DMS 273 (cell line): ENCODE measurements around the gene ID3.

Experiments
- DNase-seq: peaks from one replicate; lab custom pipeline; 2025; ENCODE audit not compliant: unreplicated experiment; lab: John Stamatoyannopoulos, UW

ID3 gene

DNA sequence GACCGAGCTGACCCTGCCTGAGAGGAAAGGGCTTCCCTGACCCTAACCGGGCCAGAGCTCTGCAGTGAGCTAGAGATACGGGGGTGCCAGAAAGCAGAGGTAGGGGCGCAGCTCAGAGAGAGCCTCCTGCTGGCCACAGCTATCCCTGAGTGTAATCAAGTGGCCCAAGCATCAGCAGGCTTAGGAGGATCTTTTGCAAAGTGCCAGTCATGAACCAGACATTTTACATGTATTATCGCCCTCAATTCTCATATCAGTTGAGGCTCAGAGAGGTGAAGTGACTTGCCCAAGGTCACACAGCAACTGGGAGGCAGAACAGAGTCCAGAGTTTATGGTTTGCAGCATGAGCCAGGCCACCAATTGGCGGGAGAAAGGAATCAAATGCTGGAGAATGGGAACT is 7.0 kb upstream of the ID3 start:
- no peak for DNase-seq

DNA sequence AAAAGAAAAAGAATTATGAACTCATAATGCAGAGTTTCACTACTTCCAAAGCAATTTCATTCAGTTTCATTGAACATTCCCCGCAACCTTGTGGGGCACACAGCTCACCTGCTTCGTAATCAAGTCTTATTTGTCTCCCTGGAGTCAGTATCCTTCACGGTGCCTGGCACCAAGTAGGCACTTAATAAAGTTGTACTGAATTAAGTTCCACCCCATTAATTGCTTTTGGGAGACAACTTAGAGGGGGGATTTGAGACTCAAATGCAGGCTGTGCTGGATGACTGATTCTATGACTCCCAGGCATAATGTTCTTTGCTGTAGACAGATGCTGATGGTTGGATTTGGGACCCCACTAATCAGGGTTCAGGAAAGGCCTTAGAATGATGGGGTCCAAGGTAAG is 6.5 kb upstream of the ID3 start:
- DNase-seq = no peak

DNA sequence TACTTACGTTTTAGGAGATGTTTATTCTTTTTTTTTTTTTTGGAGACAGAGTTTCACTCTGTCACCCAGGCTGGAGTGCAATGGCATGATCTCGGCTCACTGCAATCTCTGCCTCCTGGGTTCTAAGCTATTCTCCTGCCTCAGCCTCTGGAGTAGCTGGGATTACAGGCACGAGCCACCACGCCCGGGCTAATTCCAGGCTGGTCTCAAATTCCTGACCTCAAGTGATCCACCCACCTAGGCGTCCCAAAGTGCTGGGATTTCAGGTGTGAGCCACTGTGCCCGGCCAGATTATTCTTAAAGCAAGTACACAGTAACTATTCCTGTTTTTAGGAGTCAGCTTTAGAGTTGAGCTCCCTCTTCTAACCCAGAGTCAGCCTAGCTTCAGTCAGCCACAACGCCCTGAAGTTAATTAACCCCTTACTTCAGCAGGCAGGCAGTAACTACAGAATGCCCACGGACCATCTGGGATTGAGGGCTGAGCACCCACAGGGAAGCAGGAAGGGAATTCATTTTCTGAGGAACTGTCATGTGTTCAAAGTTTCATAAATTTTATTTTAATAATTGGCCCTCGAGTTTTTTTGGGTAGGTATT is 5.3 kb upstream of the ID3 start:
- peak; percentile 52 for DNase-seq

DNA sequence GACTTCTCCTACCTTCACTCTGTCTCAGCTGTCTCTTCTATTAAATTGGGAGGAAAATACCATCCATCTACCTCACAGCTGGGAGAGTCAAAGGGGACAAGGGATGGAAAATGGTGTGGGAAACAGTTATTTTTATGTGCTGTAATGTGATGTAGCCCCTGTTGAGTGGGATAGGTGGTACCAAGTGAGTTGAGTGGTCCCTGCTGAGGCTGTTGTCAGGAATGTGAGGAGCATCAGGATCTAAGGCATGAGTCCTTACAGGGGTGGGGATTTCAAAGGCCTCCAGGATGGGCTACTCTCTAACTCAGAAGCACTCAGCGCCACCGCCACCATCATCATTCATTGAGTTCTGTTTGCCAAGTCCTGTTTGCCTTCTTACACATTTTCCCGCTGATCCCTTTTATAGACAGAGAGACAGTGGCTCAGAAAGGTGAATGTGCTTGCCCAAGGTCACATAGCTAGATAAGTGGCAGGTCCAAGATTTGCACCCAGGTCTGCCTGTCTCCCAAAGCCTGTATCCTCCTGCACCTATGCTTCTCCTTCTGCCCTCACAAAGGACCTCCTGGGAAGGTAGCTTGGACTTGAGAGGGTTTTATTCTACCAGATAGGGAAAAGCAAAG is 4.6 kb upstream of the ID3 start:
- no peak for DNase-seq

DNA sequence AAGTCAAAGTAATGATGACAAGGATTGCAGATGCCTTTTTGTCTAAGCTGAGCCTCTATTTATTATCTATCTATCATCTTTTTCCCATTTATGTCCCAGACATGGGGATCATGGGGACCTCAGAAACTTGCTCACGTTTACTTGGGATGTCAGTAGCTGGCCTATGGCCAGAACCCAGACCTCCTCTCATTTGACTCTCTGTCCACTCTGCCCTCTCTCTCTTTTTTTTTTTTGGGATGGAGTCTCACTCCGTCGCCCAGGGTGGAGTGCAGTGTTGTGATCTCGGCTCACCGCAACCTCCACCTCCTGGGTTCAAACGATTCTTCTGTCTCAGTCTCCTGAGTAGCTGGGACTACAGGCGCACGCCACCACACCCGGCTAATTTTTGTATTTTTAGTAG is 3.7 kb upstream of the ID3 start:
- DNase-seq = peak; percentile 25

DNA sequence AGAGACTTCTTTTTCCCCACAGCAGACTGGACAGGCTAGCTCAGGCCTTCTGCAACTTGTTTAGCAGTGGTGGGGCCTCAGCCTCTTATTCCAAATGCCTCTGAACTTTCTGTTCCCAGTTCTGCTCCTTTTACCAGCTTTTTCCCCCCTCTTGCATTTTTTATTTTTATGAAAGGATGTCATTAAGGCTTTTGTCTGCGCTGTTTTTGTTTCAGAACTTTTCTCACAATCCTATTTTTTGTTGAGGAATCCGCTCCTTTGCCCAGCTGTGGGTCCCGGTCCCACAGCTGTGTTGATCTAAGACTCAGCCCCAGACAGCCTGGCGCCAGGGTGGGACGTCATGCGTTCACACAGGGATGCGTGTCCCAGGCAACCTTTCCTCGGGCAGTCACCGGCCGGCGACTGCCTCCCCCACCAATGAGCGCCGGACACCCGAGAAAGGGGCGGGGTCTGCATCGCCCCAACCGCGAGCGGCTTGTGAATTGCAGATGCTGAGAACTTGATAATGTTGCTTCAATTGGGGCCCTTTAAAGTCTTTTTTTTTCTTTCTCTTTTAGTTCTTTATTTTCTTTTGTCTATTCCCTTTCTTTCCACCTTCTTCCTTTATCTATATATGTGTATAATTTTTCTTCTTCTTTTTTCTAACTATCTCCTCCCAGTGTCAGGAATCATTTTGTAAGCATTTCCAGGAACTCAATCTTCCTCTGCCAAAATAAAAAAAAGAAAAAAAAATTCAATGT is 3.0 kb upstream of the ID3 start:
- DNase-seq = peak; percentile 99

DNA sequence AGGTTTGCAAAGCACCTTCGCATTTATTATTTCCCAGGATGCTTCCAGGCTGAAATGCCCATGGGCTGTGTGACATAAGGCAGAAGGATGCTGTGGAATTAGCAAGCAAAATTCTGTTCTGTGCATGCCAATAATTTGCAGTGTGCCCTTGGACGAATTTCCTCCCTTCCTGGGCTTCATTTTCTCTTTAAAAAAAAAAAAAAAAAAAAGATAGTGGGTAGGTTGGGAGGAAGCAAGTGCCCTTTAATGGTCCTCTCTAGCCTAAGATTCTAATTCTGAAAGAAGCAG is 2.5 kb upstream of the ID3 start:
- DNase-seq = peak; percentile 46

DNA sequence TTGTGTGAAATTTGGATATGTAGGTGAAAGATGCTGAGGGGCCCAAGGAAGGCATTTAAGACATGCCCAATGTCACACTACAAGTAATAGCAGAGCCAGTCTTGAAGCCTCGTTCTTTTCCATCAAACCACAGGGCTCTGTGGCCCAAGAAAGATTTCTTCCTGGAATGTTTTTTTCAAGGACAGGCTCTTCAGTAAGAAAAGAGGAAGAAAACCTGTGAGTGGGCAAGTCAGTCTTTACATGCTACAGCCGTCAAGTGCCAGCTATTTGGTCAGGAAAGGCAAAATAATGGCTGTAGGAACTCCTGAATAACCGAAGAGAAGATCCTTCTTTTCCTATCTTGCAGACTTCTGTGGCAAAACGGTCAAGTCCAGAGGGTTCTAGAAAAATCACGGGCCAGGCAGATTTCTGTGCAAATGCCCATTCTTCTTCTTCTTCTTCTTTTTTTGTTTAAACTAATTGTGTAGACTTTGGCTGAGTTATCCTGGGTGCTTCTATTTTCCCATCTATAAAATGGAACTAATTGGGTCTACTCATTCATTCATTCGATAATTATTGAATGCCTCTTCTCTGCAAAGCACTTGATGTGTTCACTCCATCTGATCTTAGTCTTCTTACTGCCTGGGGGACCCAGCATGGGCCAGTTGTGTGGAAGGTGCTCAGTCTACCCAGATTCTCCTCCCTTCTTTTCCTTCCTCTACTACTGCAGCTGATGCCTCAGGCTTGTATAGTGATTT is 1.9 kb upstream of the ID3 start:
- no peak for DNase-seq

DNA sequence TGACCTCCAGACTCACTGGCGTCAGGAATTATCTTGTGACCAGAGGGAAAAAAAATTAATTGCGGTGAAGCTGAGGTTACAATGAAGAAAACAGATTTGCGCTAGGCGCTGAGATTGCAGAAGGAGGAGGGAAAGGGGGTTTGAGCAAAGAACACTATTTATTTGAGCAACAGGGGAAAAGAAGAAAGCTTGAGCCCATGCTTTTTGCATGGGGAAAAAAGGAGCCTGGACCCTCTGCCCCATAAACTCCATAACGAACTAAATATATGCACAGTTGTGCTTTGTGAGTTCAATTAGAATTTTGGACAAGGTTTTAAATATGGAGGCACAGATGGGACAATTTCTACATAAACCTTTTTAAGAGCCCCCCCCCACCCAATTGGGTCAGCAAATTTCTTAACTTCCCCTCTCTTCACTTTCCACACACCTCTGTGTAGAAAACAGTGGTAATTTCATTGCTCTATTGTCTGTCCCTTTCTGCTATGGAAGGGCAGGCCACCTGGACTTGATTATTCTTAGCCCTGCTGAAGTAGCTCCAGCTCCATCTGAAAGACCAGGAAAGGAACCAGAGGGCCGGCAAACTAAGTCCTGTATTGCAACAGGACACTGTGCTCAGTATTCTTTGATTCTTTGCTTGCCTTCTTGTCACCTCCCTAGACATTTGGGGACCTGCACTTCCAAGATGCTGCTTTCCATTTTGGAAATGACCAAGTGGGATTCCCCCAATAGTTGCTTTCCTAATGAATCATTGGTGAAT is 862 bp upstream of the ID3 start:
- peak; percentile 52 for DNase-seq

DNA sequence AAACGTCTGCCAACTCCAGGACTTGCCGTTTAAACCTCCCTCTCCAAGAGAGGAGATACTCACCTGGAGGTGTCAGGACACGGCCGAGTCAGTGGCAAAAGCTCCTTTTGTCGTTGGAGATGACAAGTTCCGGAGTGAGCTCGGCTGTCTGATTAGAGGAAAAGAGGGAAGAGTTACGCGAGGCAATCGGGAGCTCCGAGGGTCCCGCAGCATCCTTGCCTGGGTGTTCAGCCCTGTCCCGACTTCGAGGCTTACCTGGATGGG is 497 bp downstream of the ID3 start:
- peak; percentile 70 for DNase-seq

DNA sequence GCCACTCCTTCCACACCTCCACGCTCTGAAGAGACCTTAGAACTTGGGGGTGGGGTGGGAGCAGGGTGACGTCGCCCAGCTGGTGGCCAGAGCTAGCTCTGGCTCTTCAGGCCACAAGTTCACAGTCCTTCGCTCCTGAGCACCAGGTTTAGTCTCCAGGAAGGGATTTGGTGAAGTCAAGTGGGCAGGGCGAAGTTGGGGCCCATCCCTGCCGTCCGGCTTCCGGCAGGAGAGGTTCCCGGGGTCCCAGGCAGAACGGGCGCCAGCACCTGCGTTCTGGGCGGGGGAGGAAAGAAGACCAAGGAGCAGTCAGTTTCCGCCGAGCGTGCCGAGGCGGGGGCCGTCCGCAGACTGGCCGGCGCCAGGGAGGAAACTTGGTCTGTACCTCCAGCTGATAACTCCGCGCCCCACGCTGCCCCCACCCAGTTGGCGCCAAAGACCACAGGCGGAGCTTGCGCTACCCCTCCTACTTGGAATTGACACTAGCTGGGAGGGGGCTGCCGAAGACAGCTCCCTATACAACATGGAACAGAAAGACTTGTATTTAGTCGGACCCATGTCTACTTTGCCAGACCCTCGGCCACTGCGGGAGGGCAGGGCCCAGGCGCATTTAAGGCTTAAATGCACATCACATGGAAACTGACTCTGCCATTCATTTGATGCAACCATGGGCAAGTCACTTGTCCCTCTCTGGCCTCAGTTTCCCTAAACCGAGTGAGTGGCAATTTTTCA is 995 bp downstream of the ID3 start:
- DNase-seq = peak; percentile 86

DNA sequence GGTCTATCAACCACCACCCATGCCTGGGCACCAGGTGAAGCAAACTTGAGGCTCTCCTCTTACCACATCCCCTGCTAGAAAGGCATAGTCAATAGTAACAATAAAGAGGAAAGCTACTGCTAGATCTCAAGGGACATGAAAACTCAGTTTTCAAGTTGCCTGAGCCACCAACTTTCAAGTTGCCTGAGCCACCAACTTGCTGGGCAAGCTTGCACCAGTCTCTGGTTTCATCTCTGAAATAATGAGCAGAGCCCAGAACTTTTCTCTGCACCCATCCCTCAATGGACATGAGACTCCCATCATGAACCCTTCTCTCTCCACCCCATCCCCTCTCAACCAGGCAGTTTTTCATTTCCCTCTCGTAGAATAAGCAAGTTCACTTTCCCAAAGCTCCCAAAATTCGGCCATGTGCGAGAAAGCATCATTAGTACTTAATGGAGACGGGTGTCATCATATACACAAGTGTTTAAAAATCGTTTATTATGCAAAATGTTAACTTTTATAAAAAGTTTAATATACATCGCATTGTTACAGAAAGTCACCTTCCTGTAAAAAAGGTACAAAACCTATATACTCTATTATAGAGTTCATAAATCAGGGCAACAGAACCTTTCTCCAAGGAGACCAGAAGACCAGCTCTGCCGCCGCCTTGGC is 1.7 kb downstream of the ID3 start:
- DNase-seq = peak; percentile 66

DNA sequence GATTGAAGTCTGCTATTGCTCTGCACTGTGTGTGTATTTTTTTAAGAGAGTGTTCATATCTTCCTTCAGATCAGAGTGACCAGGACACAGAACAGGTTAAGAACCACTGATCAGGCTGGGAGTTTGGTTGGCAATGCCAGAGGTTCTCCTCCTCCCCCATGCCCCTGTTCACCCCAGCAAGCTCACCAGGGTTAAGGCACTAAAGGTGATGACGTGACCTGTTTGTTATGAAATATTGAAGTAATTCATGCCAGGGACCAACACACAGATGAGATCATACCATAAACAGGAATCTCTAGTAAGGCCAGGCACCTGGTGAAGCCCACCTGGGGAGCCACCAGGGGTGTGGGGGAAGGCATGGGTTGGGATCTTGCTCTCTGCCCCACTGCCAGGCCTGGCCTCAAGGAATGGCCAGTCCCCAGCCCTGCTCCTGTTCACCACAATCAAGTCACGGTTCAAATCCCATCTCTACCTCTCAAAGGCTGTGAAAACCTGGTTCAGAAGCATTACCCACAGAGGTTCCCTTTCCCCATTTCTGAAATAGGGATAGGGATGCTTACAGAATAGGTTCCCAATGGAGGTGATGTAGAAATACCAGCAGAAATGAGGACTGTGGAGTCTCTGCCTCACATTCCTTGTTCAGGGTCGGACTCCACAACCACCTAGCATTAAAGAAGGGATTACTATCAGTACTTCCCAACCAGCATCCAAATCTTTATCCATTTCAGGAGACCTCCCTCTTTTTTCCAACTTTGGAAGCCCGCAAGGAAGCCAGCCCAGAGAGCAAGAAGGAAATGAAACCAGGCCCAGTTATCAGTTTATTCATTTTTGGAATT is 2.4 kb downstream of the ID3 start:
- DNase-seq = peak; percentile 67

DNA sequence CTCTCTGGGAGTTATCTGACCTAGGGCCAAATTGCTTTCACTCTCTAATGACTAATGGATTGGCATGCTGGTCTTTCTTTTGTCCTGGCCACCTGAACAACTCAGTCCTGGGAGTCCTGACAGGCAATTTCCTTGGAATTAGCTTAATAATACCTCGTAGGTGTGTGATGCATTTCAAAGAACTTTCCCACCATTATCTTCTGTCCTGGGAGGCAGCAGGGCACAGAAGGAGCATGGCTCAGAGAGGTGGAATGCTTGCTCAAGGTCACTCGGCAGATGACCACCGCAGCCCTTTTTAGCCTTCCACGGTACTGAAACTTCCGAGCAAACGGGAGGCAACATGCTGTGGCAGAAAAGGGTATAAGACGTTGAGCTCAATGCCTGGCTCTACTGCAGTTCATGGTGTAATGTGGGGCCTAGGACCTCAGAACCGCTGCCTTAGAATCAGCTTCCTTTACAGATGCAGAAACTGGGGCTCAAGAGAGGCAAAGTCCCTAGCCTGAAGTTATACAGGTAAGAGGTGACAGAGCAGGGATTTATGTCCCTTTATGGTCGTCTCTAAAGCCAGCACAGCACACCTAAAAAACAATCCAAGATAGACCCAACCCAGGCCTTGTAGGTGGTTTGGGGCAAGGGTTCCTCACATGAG is 3.2 kb downstream of the ID3 start:
- DNase-seq = peak; percentile 67

DNA sequence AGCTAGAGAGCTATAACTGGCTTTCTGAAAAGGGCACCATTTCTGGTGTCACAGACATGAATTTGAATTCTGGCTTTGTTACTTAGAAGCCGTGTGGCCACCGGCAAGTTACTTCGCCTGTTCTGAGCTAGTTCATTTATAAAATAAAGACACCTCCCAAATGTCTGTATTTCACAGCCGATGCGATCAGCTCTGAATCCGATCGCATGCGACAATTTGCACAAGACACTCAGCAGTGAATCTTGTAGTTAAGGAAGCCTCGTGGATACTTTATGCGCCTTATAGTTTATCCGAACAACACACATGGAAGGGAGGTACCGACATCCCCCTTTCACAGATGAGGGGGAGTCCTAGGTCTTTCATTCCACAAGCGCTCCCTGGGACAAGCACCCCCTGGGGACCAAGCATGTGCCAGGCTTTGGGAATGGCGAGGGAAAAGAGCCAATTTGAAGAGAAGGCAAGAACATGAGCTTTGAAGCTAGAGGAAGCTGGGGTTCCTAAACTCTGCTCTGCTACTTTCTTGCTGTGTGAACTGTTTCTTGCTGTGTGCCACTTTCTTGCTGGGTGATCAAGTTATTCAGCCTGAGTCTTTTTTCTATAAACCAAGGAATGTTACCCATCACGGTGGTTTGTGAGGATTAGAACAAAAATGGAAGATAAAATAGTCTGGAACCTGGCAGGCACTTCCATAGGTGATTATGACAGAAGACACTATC is 3.9 kb downstream of the ID3 start:
- DNase-seq = peak; percentile 82

DNA sequence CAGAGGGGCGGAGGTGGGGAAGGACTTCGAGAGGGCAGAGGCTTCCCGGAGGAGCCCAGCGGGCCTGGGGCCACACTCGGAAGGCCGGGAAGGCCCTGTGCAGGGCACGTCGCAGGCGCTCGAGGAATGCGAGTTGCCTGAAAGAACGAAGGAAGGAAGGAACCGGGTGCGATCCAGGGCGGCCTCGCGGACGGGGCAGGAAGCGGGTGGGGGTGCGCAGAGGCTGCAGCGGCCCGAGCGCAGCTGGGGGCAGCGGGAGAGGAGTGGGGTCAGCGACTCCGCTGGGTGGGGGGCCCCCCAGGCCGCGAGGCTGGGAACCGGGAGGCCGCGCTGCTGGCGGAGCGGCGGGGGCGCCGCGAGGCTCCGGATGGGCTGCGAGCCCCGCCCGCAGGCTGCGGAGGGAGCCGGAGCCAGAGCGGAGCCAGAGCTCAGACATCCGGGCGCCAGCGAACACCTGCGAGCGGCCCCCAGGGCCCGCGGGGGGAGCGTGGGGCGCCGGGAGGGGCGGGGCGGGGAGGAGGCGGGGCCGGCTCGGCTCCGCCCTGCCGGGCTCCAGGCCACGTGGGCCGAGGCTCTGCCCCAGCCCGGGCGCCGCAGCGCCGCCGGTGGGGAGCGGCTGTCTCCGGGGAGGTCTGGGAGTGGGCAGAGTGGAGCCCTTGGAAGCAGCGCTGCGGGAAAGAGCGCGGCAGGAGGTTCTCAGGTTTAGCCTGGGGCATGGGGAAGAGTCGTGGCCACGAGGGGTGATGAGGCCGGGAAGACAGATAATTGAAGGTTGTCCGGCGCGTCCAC is 4.6 kb downstream of the ID3 start:
- DNase-seq = peak; percentile 98

DNA sequence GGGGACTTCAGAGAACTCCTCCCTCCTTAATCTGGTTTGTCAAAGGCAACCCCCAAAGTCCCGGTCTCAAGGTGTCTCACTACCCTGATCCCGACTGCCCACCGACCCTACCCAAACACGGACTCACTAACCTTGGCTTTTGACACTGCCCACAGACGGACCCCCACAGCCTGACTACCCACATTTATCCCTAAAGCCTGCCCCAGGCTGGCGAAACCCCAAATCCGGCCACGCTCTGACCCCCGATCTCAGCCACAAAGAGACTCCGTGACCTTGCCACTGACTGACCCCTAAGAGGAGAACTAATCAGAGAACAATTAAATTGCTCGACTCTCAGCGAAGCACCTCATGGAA is 5.2 kb downstream of the ID3 start:
- DNase-seq = peak; percentile 57
